Lower lobe of right lung (tissue), 2 donors: ENCODE results near the gene TAC4. TPM values are rescaled to one million over a fixed set of nuclear protein-coding genes. Genes with fewer than 3 reads are reported as not detected.
A peak's percentile ranks its signal among the peaks of the same experiment; 100 is the strongest.

Experiments
- ATAC-seq, 2 donors: fragments of 200-7000 bp; cut with Tn5 transposase; one replicate each; pipeline ENCODE4 v1.9.1; 2020 to 2022; ENCODE audit warnings: mild to moderate bottlenecking in 2 of 2, moderate library complexity in 2 of 2
- DNase-seq: peaks from one replicate; pipeline ENCODE4 v3.0.0-alpha.2; 2020
- H3K27ac ChIP-seq: fragments of 200-600 bp; one replicate; pipeline ENCODE4 v1.8.0; 2022
- H3K27me3 ChIP-seq: fragments of 200-600 bp; one replicate; pipeline ENCODE4 v1.8.0; 2022; ENCODE audit warnings: low read depth
- H3K36me3 ChIP-seq: fragments of 200-600 bp; one replicate; pipeline ENCODE4 v1.8.0; 2022; ENCODE audit warnings: mild to moderate bottlenecking
- H3K4me1 ChIP-seq: fragments of 200-600 bp; one replicate; pipeline ENCODE4 v1.8.0; 2022
- H3K4me3 ChIP-seq: fragments of 200-600 bp; one replicate; pipeline ENCODE4 v1.8.0; 2022; ENCODE audit warnings: mild to moderate bottlenecking
- H3K9me3 ChIP-seq: fragments of 200-600 bp; one replicate; pipeline ENCODE4 v1.8.0; 2022
- CTCF ChIP-seq: fragments of 200-600 bp; IDR thresholded peaks from one replicate; pipeline ENCODE4 v1.8.0; 2022; ENCODE audit warnings: antibody characterized with exemption, mild to moderate bottlenecking
- intact Hi-C: fragments of 100-400 bp; cut with DNase I; formaldehyde crosslinking; loops from one replicate; pipeline ENCODE4 v1.11.0; 2022
- total RNA-seq: library from RNA; stranded (reverse); fragmentation: NEBNext Ultra II Directional; extraction: Animal tissue kit (Norgen Biotek cat#: 25700); gene quantifications from one replicate; pipeline ENCODE4 v1.2.1, GENCODE V29; 2021
- donor health status: DM: no; HTN: yes; CAD: no; lungs with severe emphysema.

TAC4 gene
- total RNA-seq, 1 donor from 2014 or later: not detected

- peaks cover 91% of the 10 kb centered on the region for H3K36me3 ChIP-seq
- intact Hi-C loops: no loop called here
- no peak overlapping the region for H3K27ac ChIP-seq
- H3K4me1 ChIP-seq: peaks cover 19% of the 10 kb centered on the region
- no peaks in the 10 kb centered on the region for H3K9me3 ChIP-seq
- H3K27me3 ChIP-seq: no peaks in the 10 kb centered on the region
- no peak for DNase-seq
- ATAC-seq: no peak
- no peak overlapping the region for H3K4me3 ChIP-seq
- TF ChIP-seq CTCF: no peak
Measured at GRCh38 chr17:49825645-49826044, 22.2 kb downstream of the TAC4 start.

- H3K9me3 ChIP-seq: no peaks in the 10 kb centered on the region
- intact Hi-C loops: no loop called here
- peaks cover 98% of the 10 kb centered on the region for H3K36me3 ChIP-seq
- no peak for ATAC-seq
- TF ChIP-seq CTCF: no peak
- H3K27me3 ChIP-seq: no peaks in the 10 kb centered on the region
- H3K27ac ChIP-seq: no peak overlapping the region
- no peak overlapping the region for H3K4me3 ChIP-seq
- H3K4me1 ChIP-seq: peaks cover 28% of the 10 kb centered on the region
- no peak for DNase-seq
Measured at GRCh38 chr17:49823614-49824013, 24.3 kb downstream of the TAC4 start.

GRCh38 chr17:49822829-49823228 is 25.0 kb downstream of the TAC4 start:
- Histone ChIP-seq H3K36me3 (peaks cover 100% of the 10 kb centered on the region), H3K4me3 (no peak overlapping the region), H3K9me3 (no peaks in the 10 kb centered on the region), H3K4me1 (peaks cover 28% of the 10 kb centered on the region), H3K27me3 (no peaks in the 10 kb centered on the region), H3K27ac (no peak overlapping the region)
- no peak for ATAC-seq
- no peak for TF ChIP-seq CTCF
- intact Hi-C loops: no loop called here
- DNase-seq: no peak

GRCh38 chr17:49821916-49822315 is 26.0 kb downstream of the TAC4 start:
- peaks cover 32% of the 10 kb centered on the region for H3K4me1 ChIP-seq
- peaks cover 100% of the 10 kb centered on the region for H3K36me3 ChIP-seq

GRCh38 chr17:49821466-49821865 is 26.4 kb downstream of the TAC4 start:
- Histone ChIP-seq H3K27me3 (no peaks in the 10 kb centered on the region), H3K27ac (no peak overlapping the region), H3K4me1 (peaks cover 37% of the 10 kb centered on the region), H3K9me3 (no peaks in the 10 kb centered on the region), H3K36me3 (peaks cover 100% of the 10 kb centered on the region), H3K4me3 (no peak overlapping the region)
- TF ChIP-seq CTCF: no peak
- DNase-seq: no peak
- ATAC-seq: no peak
- intact Hi-C loops: no loop called here

More at GRCh38 chr17:49821916-49822315, 26.0 kb downstream of the TAC4 start:
- DNase-seq (no peak), ATAC-seq (peak; percentile 61 to 79)
- Histone ChIP-seq H3K27me3 (no peaks in the 10 kb centered on the region), H3K4me3 (no peak overlapping the region), H3K27ac (no peak overlapping the region), H3K9me3 (no peaks in the 10 kb centered on the region)
- intact Hi-C loops: no loop called here
- no peak for TF ChIP-seq CTCF

GRCh38 chr17:49820773-49821172 is 27.1 kb downstream of the TAC4 start:
- intact Hi-C loops: no loop called here
- TF ChIP-seq CTCF: no peak
- DNase-seq (no peak), ATAC-seq (no peak)
- Histone ChIP-seq H3K36me3 (peaks cover 100% of the 10 kb centered on the region), H3K27me3 (no peaks in the 10 kb centered on the region), H3K4me1 (peaks cover 43% of the 10 kb centered on the region), H3K27ac (peak overlapping the region; percentile 21), H3K4me3 (no peak overlapping the region), H3K9me3 (no peaks in the 10 kb centered on the region)
